ENCODE measurements around the gene CCDC88A.
"Not testable (repeated sequence)": the region's sequence is repeated elsewhere in the genome, so short reads cannot be mapped to it uniquely, and the experiment has no call there.

Gene CCDC88A

GRCh38 chr2:55385516-55385915 lies 34.1 kb downstream of the CCDC88A start:
- DNase-seq (ENCODE audit: low read depth) = not testable (repeated sequence)

GRCh38 chr2:55384786-55385185 lies 34.9 kb downstream of the CCDC88A start:
- DNase-seq (ENCODE audit: low read depth) = no peak

DNA sequence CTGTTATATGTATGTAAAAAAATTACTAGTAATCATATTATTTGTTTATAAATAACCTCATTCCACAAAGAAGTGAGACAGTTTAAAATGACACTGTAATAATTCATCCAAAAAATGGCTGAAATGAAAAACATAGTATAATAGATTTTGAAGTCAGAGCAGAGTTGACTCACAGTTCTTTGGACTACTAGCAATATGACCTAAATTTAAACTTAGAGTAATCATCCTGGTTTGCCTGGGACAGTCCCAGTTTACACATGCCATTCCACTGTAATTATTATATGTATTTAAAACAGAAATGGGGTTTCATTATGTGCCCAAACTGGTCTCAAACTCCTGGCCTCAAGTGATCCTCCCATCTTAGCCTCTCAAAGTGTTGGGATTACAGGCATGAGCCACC lies 48.3 kb downstream of the CCDC88A start:
- no peak for DNase-seq (ENCODE audit: low read depth)

GRCh38 chr2:55370208-55370607 lies 49.4 kb downstream of the CCDC88A start:
- no peak for DNase-seq (ENCODE audit: low read depth)

GRCh38 chr2:55365303-55365702 lies 54.4 kb downstream of the CCDC88A start:
- no peak for DNase-seq (ENCODE audit: low read depth)

GRCh38 chr2:55364189-55365055 lies 55.2 kb downstream of the CCDC88A start:
- DNase-seq (ENCODE audit: low read depth) = no peak

DNA sequence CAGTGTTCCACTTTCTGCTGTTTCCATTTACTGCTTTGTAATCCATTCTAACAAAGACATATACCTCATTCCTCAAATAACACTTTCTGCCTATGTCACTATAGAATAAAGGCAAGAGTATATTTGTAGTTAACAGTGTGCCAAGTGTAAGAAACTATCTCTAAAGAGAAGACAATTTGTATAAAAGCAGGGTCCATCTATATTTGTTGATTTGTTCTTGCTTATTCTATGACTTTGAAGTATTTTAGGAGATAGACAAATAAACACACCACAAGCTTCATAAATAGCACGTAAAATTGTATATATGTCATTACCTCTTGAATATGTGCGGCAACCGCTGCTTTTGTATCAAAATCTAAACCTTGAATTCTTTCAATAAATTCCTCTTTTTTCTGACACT lies 56.0 kb downstream of the CCDC88A start:
- no peak for DNase-seq (ENCODE audit: low read depth)

- no peak for DNase-seq (ENCODE audit: low read depth)
Measured at GRCh38 chr2:55361465-55362189, 58.0 kb downstream of the CCDC88A start.

GRCh38 chr2:55358451-55358850 lies 61.2 kb downstream of the CCDC88A start:
- no peak for DNase-seq (ENCODE audit: low read depth)

GRCh38 chr2:55357927-55358326 lies 61.7 kb downstream of the CCDC88A start:
- no peak for DNase-seq (ENCODE audit: low read depth)

GRCh38 chr2:55357164-55357563 lies 62.5 kb downstream of the CCDC88A start:
- no peak for DNase-seq (ENCODE audit: low read depth)

GRCh38 chr2:55356136-55356535 lies 63.5 kb downstream of the CCDC88A start:
- not testable (repeated sequence) for DNase-seq (ENCODE audit: low read depth)

DNA sequence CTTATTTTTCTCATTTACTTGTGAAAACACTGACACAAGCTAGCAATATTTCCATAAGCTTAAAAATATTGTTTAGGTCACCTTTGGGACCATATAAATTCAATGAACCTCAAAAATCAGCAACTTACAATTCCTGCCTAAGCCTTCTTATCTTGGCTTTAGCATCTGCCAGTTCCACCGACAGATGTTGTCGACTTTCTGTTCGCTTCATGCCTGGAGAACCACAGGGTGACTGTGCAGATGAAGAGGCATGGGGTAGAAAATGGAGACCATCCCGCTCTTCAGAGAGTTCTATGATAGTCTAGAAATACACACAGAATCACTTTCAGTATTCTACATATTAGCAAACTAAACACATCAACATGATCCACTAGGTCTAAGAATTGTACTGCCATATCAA lies 64.2 kb downstream of the CCDC88A start:
- no peak for DNase-seq (ENCODE audit: low read depth)

DNA sequence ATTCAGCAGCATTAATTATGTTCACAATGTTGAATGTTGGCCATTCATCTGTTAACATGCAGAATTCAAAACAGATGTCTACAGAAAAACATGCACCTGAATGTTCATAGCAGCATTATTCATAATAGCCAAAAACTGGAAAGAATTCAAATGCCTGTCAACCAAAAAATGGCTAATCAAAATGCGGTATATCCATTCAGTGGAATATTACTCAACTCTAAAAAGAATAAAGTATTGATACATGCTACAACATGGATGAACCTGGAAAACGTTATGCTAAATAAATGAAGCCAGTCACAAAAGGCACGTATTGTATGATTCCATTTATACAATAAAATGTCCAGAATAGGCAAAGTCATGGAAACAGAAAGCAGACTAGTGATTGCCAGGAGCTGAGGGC lies 68.0 kb downstream of the CCDC88A start:
- no peak for DNase-seq (ENCODE audit: low read depth)

- no peak for DNase-seq (ENCODE audit: low read depth)
Measured at GRCh38 chr2:55345064-55345463, 74.6 kb downstream of the CCDC88A start.

DNA sequence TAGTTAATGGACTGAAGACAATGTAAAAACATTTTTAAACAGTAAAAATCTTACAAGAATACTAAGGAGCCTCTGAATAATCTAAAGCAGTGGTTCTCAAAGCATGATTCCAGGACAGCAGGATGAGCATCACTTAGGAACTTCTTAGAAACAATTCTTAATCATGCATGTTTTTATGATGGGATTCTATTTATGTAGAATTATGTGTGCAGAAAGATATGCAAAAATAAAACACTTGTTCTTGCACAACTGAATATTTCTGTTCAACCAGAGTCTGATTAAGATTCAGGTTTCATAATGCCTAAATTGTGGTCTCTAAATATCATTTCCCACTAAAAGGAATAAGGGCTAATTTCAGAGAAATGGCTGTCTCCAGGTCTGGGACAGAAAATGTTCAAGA lies 81.4 kb downstream of the CCDC88A start:
- no peak for DNase-seq (ENCODE audit: low read depth)

DNA sequence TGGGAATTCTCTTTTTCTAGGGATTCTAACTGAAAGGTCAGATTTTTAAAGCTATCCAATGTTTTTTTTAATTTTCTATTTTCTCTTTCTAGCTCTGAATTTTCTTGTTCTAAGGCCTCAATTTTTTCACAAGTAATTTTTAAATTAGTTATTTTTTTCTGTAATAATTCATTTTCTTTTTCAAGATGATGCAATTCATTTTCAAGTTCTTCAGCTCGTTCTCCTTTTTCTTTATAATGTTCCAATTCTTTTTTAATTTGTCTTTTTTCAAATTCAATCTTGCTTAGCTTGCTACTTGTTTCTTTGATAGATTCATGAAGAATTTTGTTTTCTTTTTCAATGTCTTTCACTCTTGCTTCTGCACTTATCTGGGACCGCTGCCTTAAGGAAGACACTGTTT lies 84.9 kb downstream of the CCDC88A start:
- DNase-seq (ENCODE audit: low read depth) = no peak

- DNase-seq (ENCODE audit: low read depth) = no peak
Measured at GRCh38 chr2:55330541-55331297, 88.9 kb downstream of the CCDC88A start.

GRCh38 chr2:55327470-55328230 lies 92.0 kb downstream of the CCDC88A start:
- DNase-seq (ENCODE audit: low read depth) = no peak

- DNase-seq (ENCODE audit: low read depth) = no peak
Measured at GRCh38 chr2:55314985-55315384, 104.7 kb downstream of the CCDC88A start.

DNA sequence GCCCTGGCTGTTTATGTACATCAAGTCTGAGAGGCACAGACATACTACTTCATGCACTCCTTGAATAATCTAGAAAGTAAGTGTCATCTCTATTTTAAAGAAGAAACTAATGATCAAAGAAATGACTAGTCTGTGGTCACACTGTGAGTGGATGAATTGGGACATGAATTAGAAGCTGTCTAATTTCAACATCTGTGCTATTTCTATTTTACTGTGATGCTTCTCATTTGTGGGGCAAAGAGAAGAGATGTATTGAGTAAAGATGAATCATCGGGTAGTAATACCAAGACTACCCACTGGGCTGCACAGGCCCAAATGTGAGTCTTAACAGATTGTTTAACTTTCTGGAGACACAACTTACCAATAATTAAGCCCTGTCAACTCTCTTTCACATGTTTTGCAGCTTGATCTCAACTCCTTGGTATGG lies 108.2 kb downstream of the CCDC88A start:
- no peak for DNase-seq (ENCODE audit: low read depth)

GRCh38 chr2:55309446-55309845 lies 110.2 kb downstream of the CCDC88A start:
- DNase-seq (ENCODE audit: low read depth) = no peak
